ENCODE results near the gene KRTAP5-4. TPM values are rescaled to one million over a fixed set of nuclear protein-coding genes. Genes with fewer than 3 reads are reported as not detected.
A peak's percentile ranks its signal among the peaks of the same experiment; 100 is the strongest.
"Not testable (repeated sequence)": the region's sequence is repeated elsewhere in the genome, so short reads cannot be mapped to it uniquely, and the experiment has no call there.

Gene KRTAP5-4
- total RNA-seq, 3 donors from 2014 or later: not detected

DNA sequence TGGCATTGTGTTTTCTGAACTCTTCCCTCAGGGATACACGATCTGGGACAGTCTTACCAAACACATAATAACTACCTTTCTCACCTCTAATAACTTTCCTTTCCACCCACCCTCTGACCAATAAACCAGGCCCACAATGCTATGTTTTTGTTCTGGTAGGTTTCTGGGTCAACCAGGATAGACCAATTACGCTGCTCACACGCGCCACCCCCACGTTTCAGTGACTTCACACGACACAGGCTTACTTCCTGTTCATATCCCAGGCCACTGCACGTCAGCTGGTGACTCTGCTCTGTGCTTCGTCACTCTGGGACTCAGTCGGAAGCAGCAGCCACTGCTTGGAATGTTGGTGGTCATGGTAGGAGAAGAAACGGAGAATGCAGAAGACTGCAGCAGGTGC is 2.5 kb downstream of the KRTAP5-4 start:
- Histone ChIP-seq H3K36me3 (ENCODE audit: low read depth) (no peaks in the 10 kb centered on the region), H3K9me3 (no peaks in the 10 kb centered on the region), H3K4me3 (no peak overlapping the region), H3K4me1 (ENCODE audit: low read depth) (no peaks in the 10 kb centered on the region)
- DNase-seq: no peak
- ATAC-seq: peak; percentile 35
- intact Hi-C loops (cut with DNase I, micrococcal nuclease): no loop called here
- TF ChIP-seq, protein P1, sequence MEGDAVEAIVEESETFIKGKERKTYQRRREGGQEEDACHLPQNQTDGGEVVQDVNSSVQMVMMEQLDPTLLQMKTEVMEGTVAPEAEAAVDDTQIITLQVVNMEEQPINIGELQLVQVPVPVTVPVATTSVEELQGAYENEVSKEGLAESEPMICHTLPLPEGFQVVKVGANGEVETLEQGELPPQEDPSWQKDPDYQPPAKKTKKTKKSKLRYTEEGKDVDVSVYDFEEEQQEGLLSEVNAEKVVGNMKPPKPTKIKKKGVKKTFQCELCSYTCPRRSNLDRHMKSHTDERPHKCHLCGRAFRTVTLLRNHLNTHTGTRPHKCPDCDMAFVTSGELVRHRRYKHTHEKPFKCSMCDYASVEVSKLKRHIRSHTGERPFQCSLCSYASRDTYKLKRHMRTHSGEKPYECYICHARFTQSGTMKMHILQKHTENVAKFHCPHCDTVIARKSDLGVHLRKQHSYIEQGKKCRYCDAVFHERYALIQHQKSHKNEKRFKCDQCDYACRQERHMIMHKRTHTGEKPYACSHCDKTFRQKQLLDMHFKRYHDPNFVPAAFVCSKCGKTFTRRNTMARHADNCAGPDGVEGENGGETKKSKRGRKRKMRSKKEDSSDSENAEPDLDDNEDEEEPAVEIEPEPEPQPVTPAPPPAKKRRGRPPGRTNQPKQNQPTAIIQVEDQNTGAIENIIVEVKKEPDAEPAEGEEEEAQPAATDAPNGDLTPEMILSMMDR (IDR thresholded peaks at IDR 0.05): no peak

DNA sequence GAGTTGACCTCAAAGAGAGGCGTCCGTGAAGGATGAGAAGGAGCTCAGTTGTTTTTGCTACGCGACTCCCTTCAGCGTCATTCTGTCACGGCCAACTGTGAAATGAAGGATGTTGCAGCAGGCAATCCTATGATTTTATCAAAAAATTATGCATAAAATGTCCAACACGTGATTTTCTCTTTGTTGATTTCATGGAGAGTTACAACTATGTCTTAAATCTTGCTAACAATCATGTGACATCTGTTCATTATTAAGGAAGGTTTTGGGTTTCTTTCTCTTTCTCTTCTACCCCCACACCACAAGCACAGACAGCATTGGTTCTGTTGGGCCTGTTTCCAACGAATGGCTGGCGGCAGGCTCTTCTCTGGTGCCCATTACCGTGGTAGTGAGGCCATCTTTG is 3.7 kb downstream of the KRTAP5-4 start:
- ATAC-seq: no peak
- no peak overlapping the region for H3K4me3 ChIP-seq
- DNase-seq: no peak

DNA sequence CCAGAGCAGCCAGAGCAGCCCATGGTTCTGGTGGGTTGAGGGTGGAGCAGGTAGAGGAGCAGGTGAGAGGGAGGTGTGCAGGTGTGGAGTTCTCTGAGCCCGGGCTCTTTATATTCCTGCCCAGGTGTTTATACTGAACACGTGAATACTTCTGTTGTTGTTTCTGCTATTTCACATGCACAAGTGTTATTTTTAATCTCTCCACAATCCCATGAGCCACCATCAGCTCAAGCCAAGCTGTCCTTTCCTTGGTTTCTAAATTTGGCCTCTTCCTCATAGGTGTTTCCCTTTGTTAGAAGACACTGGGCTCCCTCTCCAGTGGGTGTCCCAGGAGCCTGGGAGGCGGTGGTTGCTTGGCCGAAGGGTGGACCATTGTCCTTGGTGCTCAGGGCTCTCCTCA is 13.6 kb downstream of the KRTAP5-4 start, which contains the start of gene KRTAP5-3:
KRTAP5-3 (minus strand) TSS at position 101 of the 400 bp plus-strand sequence; CDS start at position 23, 78 bp downstream.
- Histone ChIP-seq H3K4me1 (ENCODE audit: low read depth) (no peaks in the 10 kb centered on the region), H3K4me3 (no peak within 1 kb of the TSS), H3K9me3 (no peaks in the 10 kb centered on the region), H3K36me3 (ENCODE audit: low read depth) (no peaks in the 10 kb centered on the region)
- TF ChIP-seq, protein P1 (IDR thresholded peaks at IDR 0.05): no peak
- DNase-seq (no peak), ATAC-seq (no peak)
- intact Hi-C loops (cut with DNase I, micrococcal nuclease): no loop called here

More for the DNA sequence above, 3.7 kb downstream of the KRTAP5-4 start:
- Histone ChIP-seq H3K36me3 (ENCODE audit: low read depth) (no peaks in the 10 kb centered on the region), H3K4me1 (ENCODE audit: low read depth) (no peaks in the 10 kb centered on the region), H3K9me3 (no peaks in the 10 kb centered on the region)
- intact Hi-C loops (cut with DNase I, micrococcal nuclease): no loop called here
- TF ChIP-seq, protein P1 (IDR thresholded peaks at IDR 0.05): no peak

DNA sequence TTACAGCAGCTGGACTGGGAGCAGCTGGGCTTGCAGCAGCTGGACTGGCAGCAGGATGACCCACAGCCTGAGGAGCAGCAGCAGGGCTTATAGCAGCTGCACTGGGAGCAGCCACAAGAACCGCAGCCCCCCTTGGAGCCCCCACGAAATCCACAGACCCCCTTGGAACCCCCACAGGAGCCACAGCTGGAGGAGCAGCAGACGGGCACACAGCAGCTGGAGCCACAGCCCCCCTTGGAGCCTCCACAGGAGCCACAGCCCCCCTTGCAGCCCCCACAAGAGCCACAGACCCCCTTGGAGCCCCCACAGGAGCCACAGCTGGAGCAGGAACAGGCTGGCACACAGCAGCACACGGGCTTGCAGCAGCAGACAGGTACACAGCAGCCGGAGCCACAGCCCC is 14.0 kb downstream of the KRTAP5-4 start:
- DNase-seq; ATAC-seq; H3K4me1 ChIP-seq (ENCODE audit: low read depth); intact Hi-C loops (cut with DNase I, micrococcal nuclease); H3K36me3 ChIP-seq (ENCODE audit: low read depth); H3K4me3 ChIP-seq; H3K9me3 ChIP-seq: not testable (repeated sequence)

DNA sequence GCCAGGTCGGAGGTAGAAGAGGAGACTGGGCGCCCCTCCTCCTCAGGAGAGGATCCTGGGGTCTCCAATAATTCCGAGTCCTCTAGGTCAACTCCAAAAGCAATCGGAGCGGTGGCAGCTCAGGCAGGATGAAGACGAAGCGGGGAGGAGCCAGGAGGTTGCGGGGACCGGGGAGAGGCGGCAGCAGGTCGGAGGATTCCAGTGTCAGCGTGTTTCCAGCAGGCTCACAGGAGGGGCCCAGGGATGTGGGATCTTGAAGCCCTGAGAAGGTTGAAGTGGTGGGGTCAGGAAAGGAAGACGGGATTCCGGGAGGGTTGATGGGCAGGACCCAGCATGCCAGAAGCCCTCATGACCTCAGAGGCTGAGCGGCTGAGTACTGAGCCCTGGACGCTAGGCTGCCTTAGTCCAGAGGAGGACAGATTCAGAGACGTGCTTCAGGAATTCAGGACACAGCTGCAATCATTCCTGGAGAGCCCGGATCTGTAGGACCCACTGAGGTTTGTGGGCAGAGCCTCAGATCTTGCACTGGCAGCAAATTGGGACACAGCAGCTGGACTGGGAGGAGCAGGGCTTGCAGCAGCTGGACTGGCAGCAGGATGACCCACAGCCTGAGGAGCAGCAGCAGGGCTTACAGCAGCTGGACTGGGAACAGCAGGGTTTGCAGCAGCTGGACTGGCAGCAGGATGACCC is 14.6 kb downstream of the KRTAP5-4 start:
- DNase-seq; H3K4me3 ChIP-seq; H3K9me3 ChIP-seq; ATAC-seq; H3K4me1 ChIP-seq (ENCODE audit: low read depth); intact Hi-C loops (cut with DNase I, micrococcal nuclease); H3K36me3 ChIP-seq (ENCODE audit: low read depth): not testable (repeated sequence)

DNA sequence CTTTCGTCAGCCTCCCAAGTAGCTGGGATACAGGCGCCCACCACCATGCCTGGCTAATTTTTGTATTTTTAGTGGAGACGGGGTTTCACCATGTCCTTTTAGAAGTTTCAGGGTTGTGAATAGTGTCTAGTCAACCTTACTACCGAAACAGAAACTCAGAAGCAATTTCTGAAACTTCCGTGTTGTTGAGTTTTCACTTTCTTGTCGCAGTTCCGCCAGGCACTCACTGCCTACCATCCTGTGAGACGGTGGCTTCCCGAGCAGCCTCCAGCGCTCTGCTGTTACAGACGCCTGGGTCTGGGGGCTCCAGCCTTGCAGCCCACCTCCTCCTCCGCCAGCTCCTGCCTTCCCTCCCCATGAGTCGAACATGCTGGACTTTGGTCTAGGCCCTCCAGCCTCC is 16.0 kb downstream of the KRTAP5-4 start:
- H3K4me3 ChIP-seq; ATAC-seq; DNase-seq; H3K4me1 ChIP-seq (ENCODE audit: low read depth); H3K9me3 ChIP-seq; H3K36me3 ChIP-seq (ENCODE audit: low read depth); intact Hi-C loops (cut with DNase I, micrococcal nuclease): not testable (repeated sequence)

DNA sequence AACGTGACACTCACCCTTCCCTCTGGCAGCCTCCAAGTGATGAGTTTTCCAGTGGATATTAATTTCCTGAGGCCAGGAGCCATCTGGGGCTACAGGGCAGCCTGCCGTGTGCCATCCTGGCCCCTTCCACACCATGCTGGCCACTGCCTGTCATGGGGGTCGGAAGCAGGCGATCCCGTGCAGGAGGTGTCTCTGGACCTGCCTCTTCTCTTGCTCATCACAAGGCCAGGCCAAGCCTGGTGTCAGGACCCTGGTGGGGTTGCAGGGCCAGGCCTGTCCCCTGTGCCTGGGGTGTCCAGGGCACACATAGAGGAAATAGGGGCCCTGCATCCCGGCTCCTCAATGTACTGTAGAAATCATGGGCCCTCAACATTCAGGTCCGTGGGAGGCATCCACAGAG is 17.2 kb downstream of the KRTAP5-4 start:
- intact Hi-C loops (cut with DNase I, micrococcal nuclease): no loop called here
- ATAC-seq (no peak), DNase-seq (no peak)
- Histone ChIP-seq H3K4me1 (ENCODE audit: low read depth) (no peaks in the 10 kb centered on the region), H3K36me3 (ENCODE audit: low read depth) (no peaks in the 10 kb centered on the region), H3K4me3 (no peak overlapping the region), H3K9me3 (no peaks in the 10 kb centered on the region)
- TF ChIP-seq, protein P1 (IDR thresholded peaks at IDR 0.05): no peak
